H9 (cell line): ENCODE results near the gene MBD2. TPM values are rescaled to one million over a fixed set of nuclear protein-coding genes. Genes with fewer than 3 reads are reported as not detected.

Experiments used
- DNase-seq: peaks from one replicate; pipeline ENCODE4 v3.0.0-alpha.2; 2017
- H2AFZ ChIP-seq: one replicate; pipeline ENCODE4 v1.6.1; 2013; ENCODE audit warnings: mild to moderate bottlenecking, low read length, control low read depth, moderate library complexity
- H2AK5ac ChIP-seq: 2 replicates; pipeline ENCODE4 v1.6.1; 2013; ENCODE audit warnings: low read length, control low read depth, mixed read lengths; ENCODE audit not compliant: insufficient read length
- H2BK120ac ChIP-seq: one replicate; pipeline ENCODE4 v1.6.1; 2013; ENCODE audit warnings: low read depth, mild to moderate bottlenecking, low read length, control low read depth, inconsistent platforms; ENCODE audit not compliant: poor library complexity, severe bottlenecking
- H2BK12ac ChIP-seq: 2 replicates; pipeline ENCODE4 v1.6.1; 2013; ENCODE audit warnings: low read length, control low read depth, mixed read lengths, low read depth; ENCODE audit not compliant: insufficient read length
- H2BK15ac ChIP-seq: 2 replicates; pipeline ENCODE4 v1.6.1; 2013; ENCODE audit warnings: low read depth, low read length, control low read depth
- H2BK20ac ChIP-seq: one replicate; pipeline ENCODE4 v1.6.1; 2013; ENCODE audit warnings: low read depth, mild to moderate bottlenecking, low read length, control low read depth, inconsistent platforms; ENCODE audit not compliant: poor library complexity, severe bottlenecking
- H2BK5ac ChIP-seq: 2 replicates; pipeline ENCODE4 v1.6.1; 2013; ENCODE audit warnings: low read length, control low read depth, mixed read lengths; ENCODE audit not compliant: insufficient read length
- H3K14ac ChIP-seq: 2 replicates; pipeline ENCODE4 v1.6.1; 2013; ENCODE audit warnings: low read length, control low read depth; ENCODE audit not compliant: insufficient read depth
- H3K18ac ChIP-seq: 2 replicates; pipeline ENCODE4 v1.6.1; 2013; ENCODE audit warnings: low read depth, mild to moderate bottlenecking, mixed read lengths, low read length, control low read depth; ENCODE audit not compliant: insufficient read length
- H3K23ac ChIP-seq: 2 replicates; pipeline ENCODE4 v1.6.1; 2013; ENCODE audit warnings: low read length, control low read depth, mixed read lengths, low read depth; ENCODE audit not compliant: insufficient read length
- H3K23me2 ChIP-seq: 2 replicates; pipeline ENCODE4 v1.6.1; 2013; ENCODE audit warnings: low read depth, mild to moderate bottlenecking, mixed read lengths, low read length, control low read depth; ENCODE audit not compliant: insufficient read length, poor library complexity, severe bottlenecking
- H3K27ac ChIP-seq: 2 replicates; pipeline ENCODE4 v1.5.1; 2013; ENCODE audit warnings: low read length, control low read depth, mixed read lengths, low read depth; ENCODE audit not compliant: insufficient read length
- H3K27me3 ChIP-seq: 2 replicates; pipeline ENCODE4 v1.6.1; 2013; ENCODE audit warnings: low read length, control low read depth, inconsistent platforms; ENCODE audit not compliant: insufficient read depth
- H3K4ac ChIP-seq: 2 replicates; pipeline ENCODE4 v1.6.1; 2013; ENCODE audit warnings: low read depth, mild to moderate bottlenecking, control low read depth, inconsistent platforms, low read length, moderate library complexity
- H3K4me1 ChIP-seq: 2 replicates; pipeline ENCODE4 v1.6.1; 2013; ENCODE audit warnings: low read length, control low read depth, inconsistent platforms; ENCODE audit not compliant: insufficient read depth
- H3K4me2 ChIP-seq: 2 replicates; pipeline ENCODE4 v1.6.1; 2013; ENCODE audit warnings: low read length, control low read depth, mixed read lengths; ENCODE audit not compliant: insufficient read length, insufficient read depth
- H3K56ac ChIP-seq: 2 replicates; pipeline ENCODE4 v1.6.1; 2013; ENCODE audit warnings: low read depth, mild to moderate bottlenecking, mixed read lengths, low read length, control low read depth; ENCODE audit not compliant: insufficient read length
- H3K79me1 ChIP-seq: 2 replicates; pipeline ENCODE4 v1.6.1; 2013; ENCODE audit warnings: low read depth, mild to moderate bottlenecking, moderate library complexity, low read length, control low read depth, inconsistent platforms; ENCODE audit not compliant: insufficient read depth, poor library complexity, severe bottlenecking
- H3K79me2 ChIP-seq: 2 replicates; pipeline ENCODE4 v1.6.1; 2013; ENCODE audit warnings: low read length, control low read depth, inconsistent platforms; ENCODE audit not compliant: insufficient read depth
- H3K9ac ChIP-seq: 2 replicates; pipeline ENCODE4 v1.6.1; 2013; ENCODE audit warnings: low read length, control low read depth, mixed read lengths; ENCODE audit not compliant: insufficient read length; ENCODE audit errors: extremely low read depth
- H3K9me3 ChIP-seq: one replicate; pipeline ENCODE4 v1.6.1; 2013; ENCODE audit warnings: low read depth, low read length, inconsistent platforms; ENCODE audit not compliant: control insufficient read depth
- H3T11ph ChIP-seq: one replicate; pipeline ENCODE4 v1.6.1; 2013; ENCODE audit warnings: mild to moderate bottlenecking, low read length, control low read depth, inconsistent platforms
- H4K20me1 ChIP-seq: one replicate; pipeline ENCODE4 v1.6.1; 2013; ENCODE audit not compliant: control insufficient read depth, insufficient read length, insufficient read depth
- H4K5ac ChIP-seq: 2 replicates; pipeline ENCODE4 v1.6.1; 2013; ENCODE audit warnings: low read depth, mild to moderate bottlenecking, mixed read lengths, low read length, control low read depth; ENCODE audit not compliant: insufficient read length
- H4K8ac ChIP-seq: replicated peaks from 2 replicates; pipeline ENCODE4 v1.6.1; 2013; ENCODE audit warnings: low read length, control low read depth, mixed read lengths, low read depth; ENCODE audit not compliant: insufficient read length
- H4K91ac ChIP-seq: 2 replicates; pipeline ENCODE4 v1.6.1; 2013; ENCODE audit warnings: low read depth, mild to moderate bottlenecking, moderate library complexity, mixed read lengths, low read length, control low read depth; ENCODE audit not compliant: insufficient read length
- H3K27ac Mint-ChIP-seq, 3 experiments: 2 replicates in 2 of 3; 3 replicates in 1 of 3; pipeline ENCODE4 v1.8.0; 2020 to 2021; ENCODE audit warnings: mixed read lengths in 3 of 3, mild to moderate bottlenecking in 1 of 3, moderate library complexity in 1 of 3
- H3K27me3 Mint-ChIP-seq: 2 replicates; pipeline ENCODE4 v1.8.0; 2021; ENCODE audit warnings: low read depth, mild to moderate bottlenecking, moderate library complexity, mixed read lengths
- H3K36me3 Mint-ChIP-seq, 3 experiments: 2 replicates in 2 of 3; 3 replicates in 1 of 3; pipeline ENCODE4 v1.8.0; 2020 to 2021; ENCODE audit warnings: low read depth in 3 of 3, mixed read lengths in 3 of 3; ENCODE audit not compliant: insufficient read depth in 1 of 3
- H3K4me1 Mint-ChIP-seq, 2 experiments: 2 replicates each; pipeline ENCODE4 v1.8.0; 2020; ENCODE audit warnings: mixed read lengths in 2 of 2
- H3K4me3 Mint-ChIP-seq, 2 experiments: 2 replicates in 1 of 2; 3 replicates in 1 of 2; pipeline ENCODE4 v1.8.0; 2020 to 2021; ENCODE audit warnings: mild to moderate bottlenecking in 2 of 2, mixed read lengths in 2 of 2, moderate library complexity in 1 of 2
- H3K9me3 Mint-ChIP-seq, 2 experiments: 2 replicates in 1 of 2; 3 replicates in 1 of 2; pipeline ENCODE4 v1.8.0; 2020; ENCODE audit warnings: mild to moderate bottlenecking in 2 of 2, mixed read lengths in 2 of 2, moderate library complexity in 1 of 2
- WGBS: extraction: QIAGEN DNeasy Blood & Tissue Kit; methylation state at CpG from one replicate; pipeline ENCODE4 v1.1.7; 2013; ENCODE audit warnings: missing lambda C conversion rate, low lambda C conversion rate, mixed read lengths; ENCODE audit not compliant: insufficient read length; ENCODE audit errors: extremely low coverage; 5-methylcytosine and 5-hydroxymethylcytosine counted together
- total RNA-seq: library from RNA; stranded (reverse); gene quantifications from 2 replicates; pipeline ENCODE4 v1.2.1, GENCODE V29; 2021
- TF ChIP-seq, protein P1 (sequence below): fragments of 200-600 bp; sonication (generic); conservative IDR thresholded peaks from 3 replicates; pipeline ENCODE4 v1.8.0; 2021; ENCODE audit warnings: antibody characterized with exemption, mild to moderate bottlenecking

Gene MBD2
- total RNA-seq, 1 experiment from 2014 or later: 34.0 TPM

DNA sequence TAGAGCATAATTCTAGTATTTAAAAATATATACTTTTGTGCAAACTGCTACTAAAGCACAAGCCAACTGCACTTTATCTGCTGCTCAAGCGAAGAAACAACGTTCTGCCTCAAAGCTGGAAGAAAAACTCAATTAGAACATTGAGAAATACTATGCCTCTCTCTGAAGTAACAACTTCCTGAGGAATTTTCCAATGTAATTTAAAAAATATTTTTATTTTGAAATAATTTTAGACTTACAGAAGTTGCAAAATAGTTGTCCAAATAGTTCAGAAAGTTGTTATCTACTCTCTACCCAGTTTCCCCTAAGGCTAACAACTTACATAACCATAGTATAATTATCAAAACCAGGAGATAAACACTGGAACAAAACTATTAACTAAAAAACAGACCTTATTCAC, 32.5 kb upstream of the MBD2 start:
- no CpG with 5 or more reads among the region's 2 CpGs for WGBS
- Histone ChIP-seq H3K79me2 (no peaks in the 10 kb centered on the region), H4K5ac (no peak overlapping the region), H2BK15ac (no peak overlapping the region), H4K20me1 (no peaks in the 10 kb centered on the region), H4K91ac (no peak overlapping the region), H3K27me3 (no peaks in the 10 kb centered on the region), H3K27ac (no peak overlapping the region), H3K4me1 (0 out of 2 replicates have a peak, but pooled peaks cover 3% of the 10 kb centered on the region), H2AK5ac (no peak overlapping the region), H3K14ac (no peak overlapping the region), H3K56ac (no peak overlapping the region), H2BK20ac (no peak overlapping the region), H3K18ac (no peak overlapping the region), H3K4me2 (no peak overlapping the region), H3K79me1 (no peaks in the 10 kb centered on the region), H3K9ac (no peak overlapping the region), H4K8ac (no peak overlapping the region), H3K23me2 (no peaks in the 10 kb centered on the region), H2BK5ac (no peak overlapping the region), H3T11ph (no peak overlapping the region), H2AFZ (no peak overlapping the region), H3K4ac (no peak overlapping the region), H3K23ac (no peak overlapping the region), H2BK120ac (no peak overlapping the region), H3K9me3 (no peaks in the 10 kb centered on the region), H2BK12ac (no peak overlapping the region)
- no peak for DNase-seq
- H3K9me3 Mint-ChIP-seq: no peaks in the 10 kb centered on the region
- peaks cover 0 to 4% (median 0%) of the 10 kb centered on the region in 3 experiments; a peak in 1 of 7 replicates for H3K36me3 Mint-ChIP-seq
- TF ChIP-seq, protein P1, sequence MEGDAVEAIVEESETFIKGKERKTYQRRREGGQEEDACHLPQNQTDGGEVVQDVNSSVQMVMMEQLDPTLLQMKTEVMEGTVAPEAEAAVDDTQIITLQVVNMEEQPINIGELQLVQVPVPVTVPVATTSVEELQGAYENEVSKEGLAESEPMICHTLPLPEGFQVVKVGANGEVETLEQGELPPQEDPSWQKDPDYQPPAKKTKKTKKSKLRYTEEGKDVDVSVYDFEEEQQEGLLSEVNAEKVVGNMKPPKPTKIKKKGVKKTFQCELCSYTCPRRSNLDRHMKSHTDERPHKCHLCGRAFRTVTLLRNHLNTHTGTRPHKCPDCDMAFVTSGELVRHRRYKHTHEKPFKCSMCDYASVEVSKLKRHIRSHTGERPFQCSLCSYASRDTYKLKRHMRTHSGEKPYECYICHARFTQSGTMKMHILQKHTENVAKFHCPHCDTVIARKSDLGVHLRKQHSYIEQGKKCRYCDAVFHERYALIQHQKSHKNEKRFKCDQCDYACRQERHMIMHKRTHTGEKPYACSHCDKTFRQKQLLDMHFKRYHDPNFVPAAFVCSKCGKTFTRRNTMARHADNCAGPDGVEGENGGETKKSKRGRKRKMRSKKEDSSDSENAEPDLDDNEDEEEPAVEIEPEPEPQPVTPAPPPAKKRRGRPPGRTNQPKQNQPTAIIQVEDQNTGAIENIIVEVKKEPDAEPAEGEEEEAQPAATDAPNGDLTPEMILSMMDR: no peak
- H3K4me1 Mint-ChIP-seq: peaks cover 46 to 48% of the 10 kb centered on the region in 2 experiments
- H3K27me3 Mint-ChIP-seq: no peaks in the 10 kb centered on the region
- peak overlapping the region in 2 of 3 experiments; percentile 90 to 91; a peak in 4 of 7 replicates for H3K27ac Mint-ChIP-seq
- H3K4me3 Mint-ChIP-seq: no peak overlapping the region
